Middle frontal gyrus (tissue), 1 donor: ENCODE results near the gene KLHL3.
"Not testable (repeated sequence)": the region's sequence is repeated elsewhere in the genome, so short reads cannot be mapped to it uniquely, and the experiment has no call there.

Experiments used
- DNase-seq: peaks from one replicate; pipeline ENCODE4 v3.0.0-alpha.2; 2015; ENCODE audit warnings: low spot score; ENCODE audit errors: extremely low spot score

The KLHL3 gene, protein sequence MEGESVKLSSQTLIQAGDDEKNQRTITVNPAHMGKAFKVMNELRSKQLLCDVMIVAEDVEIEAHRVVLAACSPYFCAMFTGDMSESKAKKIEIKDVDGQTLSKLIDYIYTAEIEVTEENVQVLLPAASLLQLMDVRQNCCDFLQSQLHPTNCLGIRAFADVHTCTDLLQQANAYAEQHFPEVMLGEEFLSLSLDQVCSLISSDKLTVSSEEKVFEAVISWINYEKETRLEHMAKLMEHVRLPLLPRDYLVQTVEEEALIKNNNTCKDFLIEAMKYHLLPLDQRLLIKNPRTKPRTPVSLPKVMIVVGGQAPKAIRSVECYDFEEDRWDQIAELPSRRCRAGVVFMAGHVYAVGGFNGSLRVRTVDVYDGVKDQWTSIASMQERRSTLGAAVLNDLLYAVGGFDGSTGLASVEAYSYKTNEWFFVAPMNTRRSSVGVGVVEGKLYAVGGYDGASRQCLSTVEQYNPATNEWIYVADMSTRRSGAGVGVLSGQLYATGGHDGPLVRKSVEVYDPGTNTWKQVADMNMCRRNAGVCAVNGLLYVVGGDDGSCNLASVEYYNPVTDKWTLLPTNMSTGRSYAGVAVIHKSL

DNA sequence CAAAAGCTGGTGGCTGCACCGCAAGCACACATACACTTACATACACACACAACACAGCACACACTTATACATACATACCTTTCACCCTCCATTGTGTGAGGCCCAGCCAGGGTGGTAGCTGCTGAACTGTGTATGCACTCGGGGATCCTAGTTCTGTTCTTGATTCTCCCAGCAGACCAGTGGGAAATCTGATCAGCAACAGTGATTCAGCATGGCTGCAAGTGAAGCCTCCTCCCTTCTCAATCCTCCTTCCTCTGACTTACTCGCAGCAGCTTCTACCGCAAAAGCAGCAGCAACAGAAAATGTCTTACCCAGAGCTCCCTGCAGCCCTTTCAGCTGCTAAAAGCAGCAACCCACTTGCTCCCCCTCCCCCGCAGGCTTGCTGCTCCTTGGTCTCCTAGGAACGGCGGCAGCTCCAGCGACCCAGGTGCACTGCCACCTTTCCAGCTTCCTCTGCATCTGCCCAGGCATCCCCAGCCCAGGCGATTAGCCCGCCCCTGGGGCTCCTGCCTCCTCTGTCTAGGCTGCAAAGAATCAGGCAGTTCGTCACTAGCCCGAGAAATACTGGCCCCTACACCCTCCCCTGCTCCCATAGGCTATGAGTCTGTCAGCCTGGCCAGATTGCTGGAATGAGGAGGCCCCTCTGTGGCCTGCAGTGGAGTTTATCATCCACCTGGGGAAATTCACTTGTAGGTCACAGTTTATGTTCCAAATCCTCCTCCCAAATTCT lies at the start of gene KLHL3:
TSS of gene KLHL3 (minus strand) at position 535 of the 730 bp plus-strand sequence. CDS start at position 92, 443 bp downstream.
- DNase-seq = no peak

DNA sequence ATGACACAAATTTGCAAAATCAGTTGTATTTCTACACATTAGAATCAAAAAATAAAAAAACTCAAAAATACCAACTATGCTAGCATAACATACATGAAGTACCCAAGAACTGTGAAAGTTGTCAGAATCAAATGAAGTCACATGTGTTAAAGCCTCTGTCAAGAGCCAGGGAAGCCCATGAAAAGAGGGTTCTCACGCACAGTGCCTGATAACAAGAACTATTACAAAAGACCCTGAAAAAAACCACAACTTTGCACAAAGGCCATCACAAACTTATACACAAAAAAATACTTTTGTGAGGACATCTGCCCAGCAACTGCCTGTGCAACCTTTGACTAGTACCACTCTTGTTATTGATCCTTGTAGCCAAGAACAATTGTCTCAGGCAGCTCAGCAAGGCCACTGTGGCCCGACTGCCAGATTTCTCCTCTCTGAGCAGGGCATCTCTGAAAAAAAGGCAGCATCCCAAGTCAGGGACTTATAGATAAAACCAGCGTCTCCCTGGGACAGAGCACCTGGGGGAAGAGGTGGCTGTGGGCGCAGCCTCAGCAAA lies 47.2 kb upstream of the KLHL3 start:
- no peak for DNase-seq

DNA sequence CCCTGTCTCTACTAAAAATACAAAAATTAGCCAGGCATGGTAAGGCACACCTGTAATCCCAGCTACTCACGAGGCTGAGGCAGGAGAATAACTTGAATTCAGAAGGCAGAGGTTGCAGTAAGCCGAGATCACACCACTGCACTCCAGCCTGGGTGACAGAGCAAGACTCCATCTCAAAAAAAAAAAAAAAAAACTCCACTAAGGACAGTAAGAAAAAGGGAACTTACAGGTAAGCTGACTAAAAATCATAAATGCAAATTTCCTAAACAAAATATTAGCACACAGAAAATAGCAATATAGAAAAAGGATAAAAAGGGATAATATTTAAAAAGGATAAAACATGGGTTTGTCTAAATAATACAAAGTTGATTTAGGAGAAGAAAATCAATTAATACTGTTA lies 46.2 kb upstream of the KLHL3 start:
- no peak for DNase-seq

DNA sequence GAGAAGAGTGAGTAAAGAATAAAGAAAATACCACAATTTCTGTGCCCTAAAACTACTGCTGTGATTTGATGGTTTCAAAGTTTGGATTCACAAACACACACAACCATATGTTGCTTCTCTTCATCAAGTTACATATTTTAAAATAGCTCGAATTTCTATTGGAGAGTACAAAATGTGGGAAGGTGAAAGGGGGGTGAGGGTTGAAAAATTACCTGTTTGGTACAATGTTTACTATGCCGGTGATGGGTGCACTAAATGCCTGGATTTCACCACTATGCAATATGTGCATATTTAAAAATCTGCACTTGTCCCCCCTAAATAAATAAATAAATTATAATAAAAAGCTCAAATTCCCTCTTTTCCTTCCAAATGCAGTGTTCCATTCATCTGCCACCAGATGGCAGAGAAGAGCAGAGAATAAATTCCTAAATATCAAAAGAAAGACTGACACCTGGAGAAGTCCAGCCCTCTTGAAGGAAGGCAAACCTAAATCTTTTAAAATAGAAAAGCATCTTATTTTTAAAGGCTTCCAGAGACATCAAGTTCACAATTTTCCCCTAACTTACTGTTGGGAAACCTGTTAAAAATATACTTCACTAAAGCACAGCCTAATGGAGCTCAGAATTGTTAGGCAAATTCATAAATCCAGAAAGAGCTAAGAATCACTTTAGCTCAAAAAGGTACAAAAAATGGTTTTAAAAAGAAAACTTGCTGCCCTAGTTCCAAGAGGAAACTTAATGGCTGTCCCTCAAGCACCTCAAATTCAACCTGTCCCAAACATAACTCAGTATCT lies 43.1 kb upstream of the KLHL3 start:
- DNase-seq = no peak

DNA sequence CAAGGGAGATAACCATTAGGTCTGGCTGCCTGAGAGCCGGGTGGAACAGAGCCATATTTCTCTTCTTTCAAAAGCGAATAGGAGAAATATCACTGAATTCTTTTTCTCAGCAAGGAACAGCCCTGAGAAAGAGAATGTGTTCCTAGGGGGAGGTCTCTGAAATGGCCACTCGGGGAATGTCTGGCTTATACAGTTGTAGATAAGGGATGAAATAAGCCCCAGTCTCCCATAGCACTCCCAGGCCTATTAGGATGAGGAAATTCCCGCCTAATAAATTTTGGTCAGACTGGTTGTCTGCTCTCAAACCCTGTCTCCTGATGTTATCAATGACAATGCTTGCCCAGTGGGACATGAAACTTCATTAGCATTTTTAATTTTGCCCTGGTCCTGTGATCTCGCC lies 32.0 kb upstream of the KLHL3 start:
- DNase-seq = not testable (repeated sequence)

DNA sequence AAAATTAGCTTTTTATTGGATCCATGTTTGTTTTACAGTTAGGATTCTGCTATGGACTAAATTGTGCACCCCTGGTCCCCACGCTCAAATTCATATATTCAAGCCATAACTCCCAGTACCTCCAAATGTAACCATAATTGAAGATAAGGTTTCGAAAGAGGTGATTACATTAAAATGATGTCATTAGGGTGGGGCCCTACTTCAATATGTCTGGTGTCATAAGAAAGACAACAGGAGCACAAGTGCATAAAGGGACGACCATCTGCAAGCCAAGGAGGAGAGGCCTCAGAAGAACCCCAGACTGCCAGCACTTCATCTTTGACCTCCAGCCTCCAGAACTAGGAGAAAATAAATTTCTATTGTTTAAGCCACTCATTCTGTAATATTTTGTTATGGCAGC lies 25.7 kb upstream of the KLHL3 start:
- DNase-seq = no peak

DNA sequence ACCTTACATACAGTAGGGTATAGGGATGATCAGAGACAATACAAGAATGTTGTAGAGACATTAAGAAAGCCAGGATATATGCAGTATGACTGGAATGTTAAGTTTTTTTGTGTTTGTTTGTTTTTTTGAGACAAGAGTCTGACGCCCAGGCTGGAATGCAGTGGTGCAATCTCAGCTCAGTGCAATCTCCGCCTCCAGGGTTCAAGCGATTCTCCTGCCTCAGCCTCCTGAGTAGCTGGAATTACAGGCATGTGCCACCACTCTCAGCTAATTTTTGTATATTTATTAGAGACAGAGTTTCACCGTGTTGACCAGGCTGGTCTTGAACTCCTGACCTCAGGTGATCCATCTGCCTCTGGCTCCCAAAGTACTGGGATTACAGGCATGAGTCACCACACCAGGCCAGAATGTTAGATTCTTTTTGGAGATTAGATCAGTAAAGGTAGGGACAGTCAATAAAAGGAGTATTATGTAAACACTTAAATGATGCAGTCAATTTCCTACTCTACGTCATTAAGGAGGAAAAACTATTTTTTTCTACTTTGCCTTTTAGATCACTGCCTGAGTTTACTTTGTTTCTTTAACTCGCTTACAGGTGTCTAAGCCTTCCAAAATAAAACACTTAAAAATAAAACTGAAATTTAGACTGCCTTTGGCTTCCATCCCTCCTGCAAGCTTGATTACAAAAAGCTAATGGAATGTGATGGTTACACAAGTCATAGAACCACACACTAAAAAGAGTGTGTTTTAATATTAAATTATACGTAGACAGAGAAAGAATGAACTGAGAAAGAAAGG lies 25.0 kb upstream of the KLHL3 start:
- DNase-seq = no peak

DNA sequence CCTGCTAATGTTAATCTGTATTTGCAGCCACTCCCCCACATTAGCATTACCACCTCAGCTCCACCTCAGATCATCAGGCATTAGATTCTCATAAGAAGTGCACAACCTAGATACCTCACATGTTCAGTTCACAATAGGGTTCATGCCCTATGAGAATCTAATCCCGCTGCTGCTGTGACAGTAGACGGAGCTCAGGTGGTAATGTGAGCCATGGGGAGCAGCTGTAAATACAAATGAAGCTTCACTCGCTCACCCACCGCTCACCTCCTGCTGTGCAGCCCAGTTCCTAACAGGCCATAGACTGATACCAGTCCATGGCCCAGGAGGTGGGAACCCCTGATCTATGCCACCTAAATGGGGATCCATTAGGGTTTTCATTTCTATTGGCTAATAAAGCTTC lies 24.4 kb upstream of the KLHL3 start:
- DNase-seq = no peak

DNA sequence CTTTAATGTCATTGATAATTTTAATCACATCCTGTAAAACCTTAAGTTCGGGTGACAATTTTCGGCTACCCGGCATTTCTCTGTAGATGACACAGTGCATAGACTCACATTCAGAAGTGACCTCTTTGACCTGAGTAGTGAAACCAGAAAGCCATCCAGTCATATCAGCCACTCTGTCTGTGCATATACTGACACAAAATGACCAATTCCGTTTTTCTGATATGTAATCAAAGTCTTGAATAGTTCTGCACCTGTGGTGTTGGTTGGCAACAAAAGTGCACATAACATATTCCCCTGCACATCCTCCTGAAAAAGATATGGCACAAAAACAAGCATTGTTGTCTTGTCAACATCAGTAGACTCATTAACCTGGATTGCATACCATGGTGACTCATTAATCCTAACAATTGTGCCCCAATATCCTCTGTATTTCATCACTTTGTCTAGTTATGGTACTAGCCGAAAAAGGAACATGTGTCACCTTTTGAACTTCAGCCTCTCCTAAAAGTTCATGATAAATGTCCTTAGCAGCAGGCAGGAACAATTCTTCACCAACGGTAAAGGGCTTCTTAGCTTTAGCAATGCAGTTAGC lies 22.9 kb upstream of the KLHL3 start:
- no peak for DNase-seq

DNA sequence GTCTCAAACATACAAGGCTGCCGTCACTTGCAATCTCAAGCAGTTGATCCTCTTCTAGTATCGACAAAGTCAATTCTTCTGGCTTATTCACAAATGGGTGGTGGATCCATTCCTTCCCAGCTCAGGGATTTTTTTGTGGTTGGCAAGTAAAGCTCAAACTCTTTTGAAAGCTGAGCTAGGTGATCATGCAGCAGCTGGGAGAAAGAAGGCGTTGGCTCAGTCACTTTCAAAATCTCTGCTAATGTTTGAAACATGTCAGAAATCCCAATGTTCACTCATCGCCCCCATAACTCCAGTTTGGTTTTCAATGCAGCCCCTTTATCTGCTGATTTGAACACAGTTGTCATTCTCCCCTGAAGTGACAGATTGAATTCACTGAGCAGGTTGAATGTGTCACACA lies 22.2 kb upstream of the KLHL3 start:
- no peak for DNase-seq

DNA sequence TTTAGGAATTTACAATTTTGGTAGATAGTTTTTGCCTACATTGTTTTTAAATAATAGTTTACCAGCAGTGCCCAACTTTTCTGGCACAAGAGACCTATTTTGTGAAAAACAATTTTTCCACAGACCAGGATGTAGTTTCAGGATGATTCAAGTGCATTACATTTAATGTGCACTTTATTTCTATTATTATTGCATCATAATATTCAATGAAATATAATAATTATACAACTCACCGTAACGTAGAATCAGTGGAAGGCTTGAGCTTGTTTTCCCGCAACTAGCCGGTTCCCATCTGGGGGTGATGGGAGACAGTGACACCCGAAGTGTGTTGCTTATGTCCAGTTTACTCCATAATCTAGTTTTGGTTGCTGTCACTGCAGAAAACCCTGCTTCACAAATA lies 21.7 kb upstream of the KLHL3 start:
- DNase-seq = no peak

DNA sequence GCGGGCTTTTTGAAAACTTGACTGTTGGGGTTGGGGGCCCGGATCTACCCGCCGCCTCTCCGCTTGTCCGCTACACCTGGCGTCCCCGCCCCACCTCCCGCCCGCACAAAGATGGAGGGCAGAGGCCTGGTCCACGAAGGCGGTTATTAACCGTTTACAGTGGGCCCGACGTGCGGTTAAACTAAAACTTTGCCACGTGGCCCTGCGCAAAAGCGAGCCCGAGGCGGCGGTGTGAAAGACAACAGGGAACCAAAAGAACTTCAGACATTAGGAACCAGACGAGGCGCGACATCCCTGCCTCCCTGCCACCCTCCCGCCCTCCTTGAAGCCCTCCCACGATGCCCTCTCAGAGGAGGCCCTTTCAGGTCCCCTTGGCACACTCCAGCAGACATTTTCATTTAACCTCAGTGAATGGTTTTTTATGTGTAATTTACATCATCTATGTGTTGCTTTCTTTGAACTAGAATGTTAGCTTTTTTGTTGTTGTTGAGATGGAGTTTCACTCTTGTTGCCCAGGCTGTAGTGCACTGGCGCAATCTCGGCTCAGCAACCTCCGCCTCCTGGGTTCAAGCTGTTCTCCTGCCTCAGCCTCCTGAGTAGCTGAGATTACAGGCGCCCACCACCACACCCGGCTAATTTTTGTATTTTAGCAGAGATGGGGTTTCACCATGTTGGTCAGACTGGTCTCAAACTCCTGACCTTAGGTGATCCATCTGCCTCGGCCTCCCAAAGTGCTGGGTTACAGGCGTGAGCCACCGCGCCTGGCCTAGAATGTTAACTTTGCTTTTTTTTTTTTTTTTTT lies 19.3 kb upstream of the KLHL3 start:
- no peak for DNase-seq

DNA sequence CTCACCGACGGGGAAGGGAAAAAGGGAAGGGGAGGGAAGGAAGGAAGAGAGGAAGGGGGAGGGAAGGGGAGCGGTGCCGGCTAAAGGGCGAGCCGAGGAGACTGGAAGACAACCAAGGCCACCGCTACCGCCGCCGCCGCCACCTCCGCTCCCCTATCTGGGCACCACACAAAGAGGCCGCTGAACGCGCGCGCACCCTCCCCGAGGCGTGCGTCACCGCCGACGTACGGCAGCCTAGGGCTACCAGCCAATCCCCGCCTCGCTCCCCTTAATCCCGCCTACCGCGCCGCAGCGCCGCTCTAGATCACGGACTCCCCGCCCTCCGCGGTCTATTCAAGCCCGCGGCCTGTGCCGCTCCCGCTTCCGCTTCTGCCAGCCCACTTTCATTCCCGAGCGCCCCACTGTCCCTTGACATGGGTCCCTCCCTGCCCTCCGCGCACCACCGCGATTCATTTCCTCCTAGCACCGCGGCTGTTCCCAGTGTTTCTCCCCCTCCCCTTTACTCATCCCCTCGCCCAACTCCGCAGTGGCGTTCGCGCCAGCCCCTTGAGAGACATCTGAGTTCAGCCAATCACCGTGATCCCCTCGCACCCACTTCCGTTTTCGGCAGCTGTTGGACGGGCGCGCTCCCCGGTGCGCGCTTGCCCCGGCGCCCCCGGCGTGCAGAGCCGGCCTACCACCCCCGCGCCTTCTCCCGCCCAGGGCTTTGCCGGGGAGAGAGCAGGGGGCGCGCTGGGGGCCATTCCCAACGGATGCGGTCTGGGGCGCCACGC lies 18.5 kb upstream of the KLHL3 start, which contains the start of gene HNRNPA0:
TSS of gene HNRNPA0 (minus strand) at position 176 of the 773 bp plus-strand sequence. CDS start 297 bp downstream, outside the sequence.
- DNase-seq = peak; percentile 96

DNA sequence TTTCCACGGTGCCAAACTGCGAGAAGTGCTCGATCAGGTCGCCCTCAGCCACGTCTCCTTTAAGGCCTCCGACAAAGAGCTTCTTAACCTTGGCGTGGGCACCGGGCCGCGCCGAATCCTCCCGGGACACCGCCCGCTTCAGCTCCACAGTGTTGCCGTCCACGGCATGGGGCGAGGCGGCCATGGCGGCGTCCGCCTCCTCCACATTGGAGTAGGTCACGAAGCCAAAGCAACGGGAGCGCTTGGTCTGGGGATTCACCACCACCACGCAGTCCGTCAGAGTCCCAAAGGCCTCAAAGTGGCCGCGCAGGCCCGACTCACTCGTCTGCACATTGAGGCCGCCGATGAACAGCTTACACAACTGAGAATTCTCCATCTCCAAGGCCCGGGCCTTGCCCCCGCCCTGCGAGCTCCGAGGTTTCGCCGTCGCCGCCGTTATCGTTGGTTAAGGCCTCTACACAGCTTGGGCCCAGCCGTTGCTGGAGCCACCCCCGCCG lies 17.9 kb upstream of the KLHL3 start:
- DNase-seq = no peak

DNA sequence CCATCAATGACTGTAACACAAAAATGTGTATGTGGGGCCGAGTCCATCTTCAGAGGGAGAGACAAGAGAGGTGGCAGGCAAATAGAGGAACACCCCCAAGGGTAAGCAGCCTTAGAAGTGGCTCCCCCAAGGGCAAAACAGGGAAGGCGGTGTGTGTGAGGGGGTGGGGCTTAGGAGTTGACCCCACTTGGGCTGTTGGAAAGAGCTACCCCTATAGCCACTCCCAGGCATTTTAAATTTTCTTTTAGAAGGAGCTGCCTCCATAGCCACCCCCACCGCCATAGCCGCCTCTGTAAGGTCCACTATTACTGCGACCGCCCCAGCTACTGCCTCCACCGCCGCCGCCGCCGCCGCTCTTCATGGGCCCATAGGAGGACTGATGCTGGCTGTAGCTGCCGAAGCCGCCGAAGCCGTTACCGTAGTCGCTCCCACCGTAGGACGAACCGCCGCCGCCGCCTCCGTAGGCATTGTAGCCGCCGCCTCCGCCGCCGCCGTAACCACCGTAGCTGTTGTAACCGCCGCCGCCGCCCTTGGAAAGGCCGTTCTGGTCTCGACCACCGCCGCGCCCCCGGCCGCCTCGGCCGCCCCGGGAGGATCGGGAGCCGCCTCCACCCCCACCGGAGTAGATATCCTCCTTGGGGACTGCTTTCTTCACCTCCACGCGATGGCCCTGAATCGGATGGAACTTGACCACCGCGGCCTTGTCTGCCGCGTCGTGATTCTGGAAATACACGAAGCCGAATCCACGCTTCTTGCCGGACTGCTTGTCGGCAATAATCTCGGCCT lies 17.2 kb upstream of the KLHL3 start:
- no peak for DNase-seq

DNA sequence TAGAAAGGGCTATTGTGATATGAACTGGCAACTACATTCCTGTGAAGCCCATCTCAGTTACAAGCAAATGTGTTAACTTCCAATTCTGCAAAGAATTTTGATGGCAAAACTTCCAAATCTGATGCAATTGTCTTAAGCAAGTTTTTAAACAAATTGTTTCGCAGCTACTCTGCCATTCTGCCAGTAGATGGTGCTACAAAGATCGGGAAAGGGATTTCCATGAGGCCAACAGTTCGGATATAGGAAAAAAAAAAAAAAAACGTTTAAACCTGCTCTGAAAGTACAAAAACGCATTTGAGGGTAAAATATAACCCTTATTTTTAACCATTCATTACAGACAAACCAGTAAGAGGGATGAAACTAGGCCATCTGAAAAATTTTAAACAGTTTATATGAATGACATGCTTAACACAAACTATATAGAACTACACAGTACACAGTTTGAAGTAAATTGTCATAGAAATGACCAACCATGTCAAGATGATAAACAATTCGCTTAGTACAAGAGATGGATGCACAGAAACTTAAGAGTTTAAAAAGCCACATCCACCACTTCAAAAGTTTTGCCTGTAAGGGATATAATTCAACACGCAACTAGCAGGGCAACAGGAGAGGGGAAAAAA lies 16.1 kb upstream of the KLHL3 start:
- peak; percentile 43 for DNase-seq

DNA sequence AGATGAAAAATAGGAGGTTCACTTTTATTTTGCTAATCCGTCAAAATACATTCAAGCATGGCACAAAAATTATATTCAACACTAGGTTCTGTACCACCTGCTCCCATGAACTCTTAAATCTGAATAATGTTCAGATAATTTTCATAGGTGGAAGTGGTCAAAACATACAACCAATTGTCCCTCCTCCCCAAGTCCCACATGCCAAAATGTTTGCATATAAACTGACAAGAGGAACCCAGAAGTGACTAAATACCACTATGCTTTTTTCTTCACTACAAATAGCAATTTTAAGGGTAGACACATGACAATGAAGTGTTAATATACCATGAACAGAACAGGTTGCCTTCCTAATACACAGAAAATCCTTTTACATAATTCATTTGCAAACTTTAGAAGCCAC lies 14.5 kb upstream of the KLHL3 start:
- no peak for DNase-seq
